ENCODE data around the gene NGDN. TPM values are rescaled to one million over a fixed set of nuclear protein-coding genes. Genes with fewer than 3 reads are reported as not detected.

Gene NGDN
- polyA plus RNA-seq, 4 donors, result 61.7 to 74.2 (median 64.5) TPM

DNA sequence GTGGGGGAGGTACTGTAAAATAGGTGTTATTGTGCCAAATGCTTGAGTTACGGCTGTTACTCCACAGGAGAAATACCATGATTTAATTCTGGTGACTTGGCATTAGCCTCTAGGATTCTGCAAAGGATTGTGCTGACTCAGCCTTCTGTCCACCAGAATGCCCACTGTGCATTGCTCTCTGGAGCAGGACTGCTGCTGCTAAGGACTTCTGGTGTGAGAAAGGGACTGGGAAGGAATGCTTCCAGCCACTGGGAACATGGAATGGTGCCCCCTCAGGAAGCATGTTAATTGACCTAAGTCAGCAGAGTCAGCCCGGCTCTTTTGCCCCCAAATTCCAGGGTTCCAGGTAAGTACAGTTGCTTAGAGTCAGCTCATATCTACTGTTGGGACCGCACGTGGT is 49.2 kb downstream of the NGDN start:
- no peak for DNase-seq (ENCODE audit: low read depth in 4 of 4, low spot score in 2 of 4)

DNA sequence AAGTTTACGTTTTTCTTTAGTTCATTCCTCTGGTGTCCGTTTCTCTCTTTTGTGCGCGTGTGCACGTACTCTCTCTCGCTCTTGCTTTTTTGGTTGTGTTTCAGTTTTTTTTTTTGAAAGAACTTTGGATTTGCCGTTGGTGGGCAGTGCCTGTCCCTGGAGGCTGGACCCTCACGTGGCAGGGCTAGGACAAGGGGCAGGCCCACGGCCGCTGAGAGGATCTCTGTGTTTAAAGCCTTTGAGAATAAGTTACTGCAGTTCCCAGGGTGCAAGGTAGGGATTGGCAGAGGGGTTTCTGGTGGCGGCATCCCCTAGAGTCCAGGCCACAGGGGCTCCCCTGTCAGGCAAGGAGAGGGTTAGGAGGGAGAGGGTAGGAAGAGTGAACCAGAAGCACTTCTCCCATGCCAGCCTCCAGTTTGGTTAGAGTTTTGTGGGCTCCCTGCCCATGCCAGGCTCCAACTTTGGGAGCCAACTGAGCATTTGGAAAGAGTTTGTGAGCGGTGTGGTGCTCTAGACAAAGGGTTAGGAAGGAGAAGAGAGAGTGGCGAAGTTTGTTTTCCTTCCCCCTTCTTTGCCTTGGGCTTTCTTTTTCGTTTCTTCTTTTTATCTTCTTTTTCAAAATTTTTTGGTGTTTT is 51.5 kb downstream of the NGDN start:
- DNase-seq (ENCODE audit: low read depth in 4 of 4, low spot score in 2 of 4), result no peak

DNA sequence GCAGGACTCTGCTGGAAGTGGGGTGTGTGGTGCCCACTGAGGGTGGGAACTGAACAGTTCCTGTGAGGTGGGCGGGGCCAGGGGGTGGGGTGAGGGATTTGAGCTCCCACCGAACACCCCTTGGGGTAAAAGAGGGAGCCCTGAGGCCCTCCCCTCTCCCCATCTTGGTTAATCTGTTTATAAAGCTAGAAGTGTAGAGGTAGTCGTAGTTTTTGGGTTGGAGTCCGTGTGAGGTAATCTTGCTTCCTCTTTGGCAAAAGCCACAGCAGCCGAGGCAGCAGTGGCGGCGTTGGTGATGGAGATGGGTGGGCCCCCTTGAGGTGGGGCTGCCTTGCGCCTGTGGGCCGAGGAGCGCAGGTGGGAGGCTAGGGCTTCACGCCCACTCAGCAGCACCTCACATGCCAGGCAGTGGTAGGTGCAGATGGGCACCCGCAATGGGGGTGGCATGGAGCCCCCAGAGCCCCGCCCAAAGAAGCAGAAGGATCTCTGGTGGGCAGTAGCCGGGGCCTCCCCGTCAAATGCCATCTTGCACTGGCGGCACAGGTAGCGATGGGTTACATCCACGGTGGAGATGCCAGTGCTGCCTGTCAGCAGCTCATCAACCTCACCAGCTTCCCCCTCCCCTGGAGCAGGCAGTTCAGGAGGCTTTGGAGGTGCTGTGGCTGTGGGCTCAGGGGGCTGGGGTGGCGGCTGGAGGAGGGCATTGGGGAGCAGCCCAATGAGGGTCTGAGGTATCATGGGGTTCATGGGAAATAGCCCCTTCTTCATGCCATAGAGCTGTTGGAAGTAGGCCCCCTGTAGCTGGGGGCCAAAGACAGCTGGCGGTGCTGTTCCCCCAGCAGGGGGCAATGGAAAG is 52.5 kb downstream of the NGDN start:
- no peak for DNase-seq (ENCODE audit: low read depth in 4 of 4, low spot score in 2 of 4)

DNA sequence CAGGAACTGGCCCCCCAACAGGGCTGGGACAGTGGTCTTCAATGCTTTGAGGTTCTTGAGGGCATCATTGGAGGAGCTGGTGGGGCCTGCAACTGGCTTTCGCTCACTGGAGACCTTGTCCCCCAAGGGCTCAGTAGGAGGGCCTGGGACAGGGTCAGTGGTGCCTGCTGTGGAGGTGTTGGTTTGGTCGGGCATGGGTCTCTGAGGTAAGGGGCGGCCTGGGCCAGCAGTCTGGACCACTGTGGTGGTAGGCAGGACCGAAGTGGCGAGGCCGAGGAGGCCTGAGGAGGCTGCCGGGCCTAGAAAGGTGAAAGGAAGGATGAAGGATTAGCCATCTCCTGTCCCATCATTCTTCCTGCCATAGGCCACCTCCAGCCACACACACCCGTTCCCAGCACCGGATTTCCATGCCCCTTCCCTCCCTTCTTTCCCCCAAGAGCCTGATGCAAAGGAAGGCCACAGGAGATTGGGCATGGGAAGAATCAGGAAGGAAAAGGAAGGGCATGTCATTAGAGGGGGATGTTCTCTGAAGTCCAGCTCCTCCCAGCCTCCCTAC is 53.2 kb downstream of the NGDN start:
- DNase-seq (ENCODE audit: low read depth in 4 of 4, low spot score in 2 of 4), result no peak

DNA sequence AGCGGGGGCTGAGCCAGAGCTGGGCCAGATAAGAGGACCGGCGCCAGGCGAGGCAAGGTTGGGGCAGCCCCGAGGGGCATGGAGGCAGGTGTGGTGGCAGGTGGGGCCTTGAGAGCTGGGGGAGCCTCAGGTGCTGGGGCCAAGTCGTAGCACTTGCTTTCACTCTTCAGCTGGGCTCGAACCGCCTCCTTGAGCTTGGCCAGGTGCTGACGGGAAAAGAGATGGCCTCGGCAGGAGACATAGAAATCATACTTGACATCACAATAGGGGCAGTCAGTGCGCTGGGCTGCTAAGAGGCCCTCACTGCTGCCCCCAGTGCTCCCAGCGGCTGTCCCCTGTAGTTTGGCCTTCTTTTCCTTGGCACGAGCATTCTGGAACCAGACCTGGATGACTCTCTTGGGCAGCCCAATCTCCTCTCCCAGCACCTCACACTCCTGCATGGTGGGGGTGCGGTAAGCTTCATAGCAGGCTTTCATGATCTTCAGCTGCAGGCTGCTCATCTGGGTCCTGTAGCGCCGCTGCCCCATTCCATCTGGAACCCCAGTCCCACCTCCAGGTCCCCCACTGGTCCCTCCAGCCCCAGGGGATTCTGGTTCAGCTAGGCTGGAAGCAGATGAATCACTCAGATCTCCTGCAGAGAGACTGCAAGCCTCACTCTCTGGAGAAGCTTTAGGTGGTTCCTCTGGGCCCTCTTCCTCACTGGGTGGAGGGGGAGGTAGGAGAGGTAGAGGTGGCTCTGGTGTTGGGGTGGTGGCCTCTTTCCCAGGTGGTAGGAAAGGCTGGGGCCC is 53.9 kb downstream of the NGDN start:
- no peak for DNase-seq (ENCODE audit: low read depth in 4 of 4, low spot score in 2 of 4)

DNA sequence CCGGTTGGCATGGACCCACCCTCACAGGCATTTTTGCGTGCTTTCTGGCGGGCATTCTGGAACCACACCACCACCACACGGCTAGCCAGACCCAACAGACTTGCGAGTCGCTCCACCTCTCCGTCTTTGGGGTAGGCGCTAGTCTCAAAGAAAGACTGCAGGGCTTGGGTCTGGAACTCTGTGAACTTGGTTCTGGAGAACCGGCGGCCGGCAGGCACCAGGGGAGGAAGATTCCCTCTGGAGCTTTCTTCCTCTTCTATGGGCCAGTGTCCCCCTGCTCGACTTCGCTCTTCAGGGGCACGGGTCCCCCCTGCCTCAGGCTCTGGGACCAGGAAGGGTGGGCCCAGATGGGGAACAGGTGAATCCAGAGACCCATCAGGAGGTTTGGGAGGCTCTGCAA is 55.5 kb downstream of the NGDN start:
- DNase-seq (ENCODE audit: low read depth in 4 of 4, low spot score in 2 of 4), result no peak

DNA sequence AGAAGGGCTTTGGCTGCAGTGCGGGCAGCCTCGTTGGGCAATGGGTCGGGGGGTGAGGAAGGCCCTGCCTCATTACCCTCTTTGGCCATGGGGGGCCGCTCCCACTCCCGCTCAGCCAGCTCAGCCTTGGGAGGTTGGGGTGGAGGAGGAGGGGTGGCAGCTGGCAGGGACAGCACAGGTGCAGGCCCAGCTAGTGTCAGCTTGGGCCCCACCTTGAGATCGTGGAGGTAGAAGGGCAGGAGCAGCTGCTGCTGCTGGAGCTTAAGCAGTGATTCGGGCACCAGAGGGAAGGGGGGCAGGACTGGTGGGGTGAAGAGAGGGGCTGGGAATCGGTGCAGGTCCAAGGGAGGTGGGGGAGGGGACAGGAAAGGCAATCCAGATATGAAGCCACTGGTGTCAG is 56.1 kb downstream of the NGDN start:
- DNase-seq (ENCODE audit: low read depth in 4 of 4, low spot score in 2 of 4), result no peak

Other genes with a start within 250 kb of the NGDN start
- gene RNF212B, start 231.8 kb upstream of the NGDN start, polyA plus RNA-seq (ENCODE audit: insufficient read length in 4 of 4), result 1 to 10 TPM in 3 of 4 donors, under 1 TPM in 1; 0.82 to 2.4 (median 1.9) TPM
- gene HOMEZ, start 183.6 kb upstream of the NGDN start, polyA plus RNA-seq (ENCODE audit: insufficient read length in 4 of 4), result 10 to 100 TPM; 22.6 to 28.8 (median 27.5) TPM
- gene PPP1R3E, start 166.8 kb upstream of the NGDN start, polyA plus RNA-seq (ENCODE audit: insufficient read length in 4 of 4), result 10 to 100 TPM; 15.6 to 42.2 (median 27.9) TPM
- 10 to 100 TPM; 35.8 to 49.4 (median 42.8) TPM for gene BCL2L2, start 162.9 kb upstream of the NGDN start, polyA plus RNA-seq (ENCODE audit: insufficient read length in 4 of 4)
- 100 to 1,000 TPM; 213 to 335 (median 293) TPM for gene PABPN1, start 148.2 kb upstream of the NGDN start, polyA plus RNA-seq (ENCODE audit: insufficient read length in 4 of 4)
- 10 to 100 TPM; 50.8 to 79.6 (median 69.3) TPM for gene SLC22A17, start 116.8 kb upstream of the NGDN start, polyA plus RNA-seq (ENCODE audit: insufficient read length in 4 of 4)
- gene EFS, start 104.5 kb upstream of the NGDN start, polyA plus RNA-seq (ENCODE audit: insufficient read length in 4 of 4), result 10 to 100 TPM; 30.5 to 56.8 (median 48.6) TPM
- gene IL25, start 96.9 kb upstream of the NGDN start, polyA plus RNA-seq (ENCODE audit: insufficient read length in 4 of 4), result not detected
- gene CMTM5, start 92.7 kb upstream of the NGDN start, polyA plus RNA-seq (ENCODE audit: insufficient read length in 4 of 4), result 1 to 10 TPM; 1.5 to 3.2 (median 2.7) TPM
- under 1 TPM; 0.21 to 0.35 (median 0.24) TPM for gene MYH6, start 61.4 kb upstream of the NGDN start, polyA plus RNA-seq (ENCODE audit: insufficient read length in 4 of 4)
- gene MYH7, start 34.0 kb upstream of the NGDN start, polyA plus RNA-seq (ENCODE audit: insufficient read length in 4 of 4), result under 1 TPM; 0.21 to 0.43 (median 0.33) TPM
- gene ZFHX2, start 82.1 kb downstream of the NGDN start, polyA plus RNA-seq (ENCODE audit: insufficient read length in 4 of 4), result 10 to 100 TPM in 1 of 4 donors, 1 to 10 TPM in 3; 5.3 to 12.2 (median 8.3) TPM
- 10 to 100 TPM; 17.4 to 21.4 (median 19.0) TPM for gene THTPA, start 86.6 kb downstream of the NGDN start, polyA plus RNA-seq (ENCODE audit: insufficient read length in 4 of 4)
- 100 to 1,000 TPM in 2 of 4 donors, 10 to 100 TPM in 2; 56.1 to 130 (median 87.6) TPM for gene AP1G2, start 98.1 kb downstream of the NGDN start, polyA plus RNA-seq (ENCODE audit: insufficient read length in 4 of 4)
- 10 to 100 TPM; 10.5 to 14.7 (median 10.9) TPM for gene JPH4, start 109.1 kb downstream of the NGDN start, polyA plus RNA-seq (ENCODE audit: insufficient read length in 4 of 4)
- 10 to 100 TPM; 29.0 to 66.8 (median 52.0) TPM for gene DHRS2, start 166.7 kb downstream of the NGDN start, polyA plus RNA-seq (ENCODE audit: insufficient read length in 4 of 4)

All from left renal cortex interstitium (tissue), 4 donors.